ENCODE data around the gene PLOD1. TPM values are rescaled to one million over a fixed set of nuclear protein-coding genes. Genes with fewer than 3 reads are reported as not detected.

The PLOD1 gene
- total and polyA plus RNA-seq, 2 of the 13 experiments (the other 11 are each of a cell fraction or from before 2014, with no cell fraction given): 70.1 to 318 TPM

GRCh38 chr1:11934302-11935056 is at the start of gene PLOD1 (continued):
- TF ChIP-seq IRF2 (CRISPR knock-in tag; IDR thresholded peaks at IDR 0.05) (peak; percentile 69), RBM22 (optimal IDR thresholded peaks at IDR 0.05; ENCODE audit: low read length) (no peak), TCF7 (IDR thresholded peaks at IDR 0.05; ENCODE audit: low read depth) (no peak), SCMH1 (CRISPR knock-in tag; IDR thresholded peaks at IDR 0.05; ENCODE audit: borderline replicate concordance) (no peak), TSC22D2 (CRISPR knock-in tag; IDR thresholded peaks at IDR 0.05; ENCODE audit: borderline replicate concordance) (peak; percentile 78; the same call in 1 of the 2 replicates), KLF15 (CRISPR knock-in tag; IDR thresholded peaks at IDR 0.05; ENCODE audit: borderline replicate concordance) (no peak), ZFP36L2 (CRISPR knock-in tag; IDR thresholded peaks at IDR 0.05) (no peak), ZNF569 (CRISPR knock-in tag; IDR thresholded peaks at IDR 0.05; ENCODE audit: borderline replicate concordance) (no peak), ZNF816 (CRISPR knock-in tag; IDR thresholded peaks at IDR 0.05; ENCODE audit: borderline replicate concordance) (no peak), ZNF784 (CRISPR knock-in tag; IDR thresholded peaks at IDR 0.05; ENCODE audit: borderline replicate concordance) (peak; percentile 97), BRD4 (CRISPR knock-in tag; IDR thresholded peaks at IDR 0.05) (0 out of 2 replicates have a peak, but pooled peaks have one; percentile 20), ZNF672 (CRISPR knock-in tag; IDR thresholded peaks at IDR 0.05) (peak; percentile 86; the same call in 1 of the 2 replicates), KDM5A (IDR thresholded peaks at IDR 0.05; ENCODE audit: borderline replicate concordance, low read length) (no peak; the same call in 1 of the 2 replicates), ZNF777 (CRISPR knock-in tag; IDR thresholded peaks at IDR 0.05) (peak; percentile 61), ZFAT (CRISPR knock-in tag; conservative IDR thresholded peaks at IDR 0.05) (no peak), MXI1 (IDR thresholded peaks at IDR 0.05; ENCODE audit: borderline replicate concordance, low read depth, low read length) (peak; percentile 56; the same call in 1 of the 3 replicates), HMGA1 (CRISPR knock-in tag; conservative IDR thresholded peaks at IDR 0.05) (no peak), CREB1 (IDR thresholded peaks at IDR 0.05) (no peak), CREB1 (CRISPR knock-in tag; IDR thresholded peaks at IDR 0.05) (no peak; the same call in 1 of the 2 replicates), MXD4 (CRISPR knock-in tag; IDR thresholded peaks at IDR 0.05) (peak; percentile 85; the same call in 1 of the 2 replicates), ZC3H13 (CRISPR knock-in tag; IDR thresholded peaks at IDR 0.05) (peak; percentile 88), LCORL (IDR thresholded peaks at IDR 0.05) (no peak), LCORL (CRISPR knock-in tag; IDR thresholded peaks at IDR 0.05) (no peak; the same call in 1 of the 2 replicates), RFX1 (IDR thresholded peaks at IDR 0.05) (no peak), MAFK (conservative IDR thresholded peaks at IDR 0.05 in 1 of 2, IDR thresholded peaks at IDR 0.05 in 1 of 2; ENCODE audit: low read length in 2 of 2) (no peak)
- TF ChIP-seq, protein P1, sequence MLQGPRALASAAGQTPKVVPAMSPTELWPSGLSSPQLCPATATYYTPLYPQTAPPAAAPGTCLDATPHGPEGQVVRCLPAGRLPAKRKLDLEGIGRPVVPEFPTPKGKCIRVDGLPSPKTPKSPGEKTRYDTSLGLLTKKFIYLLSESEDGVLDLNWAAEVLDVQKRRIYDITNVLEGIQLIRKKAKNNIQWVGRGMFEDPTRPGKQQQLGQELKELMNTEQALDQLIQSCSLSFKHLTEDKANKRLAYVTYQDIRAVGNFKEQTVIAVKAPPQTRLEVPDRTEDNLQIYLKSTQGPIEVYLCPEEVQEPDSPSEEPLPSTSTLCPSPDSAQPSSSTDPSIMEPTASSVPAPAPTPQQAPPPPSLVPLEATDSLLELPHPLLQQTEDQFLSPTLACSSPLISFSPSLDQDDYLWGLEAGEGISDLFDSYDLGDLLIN (CRISPR knock-in tag; IDR thresholded peaks at IDR 0.05; ENCODE audit: borderline replicate concordance): peak; percentile 86; the same call in 1 of the 2 replicates
- TF ChIP-seq, protein P2, sequence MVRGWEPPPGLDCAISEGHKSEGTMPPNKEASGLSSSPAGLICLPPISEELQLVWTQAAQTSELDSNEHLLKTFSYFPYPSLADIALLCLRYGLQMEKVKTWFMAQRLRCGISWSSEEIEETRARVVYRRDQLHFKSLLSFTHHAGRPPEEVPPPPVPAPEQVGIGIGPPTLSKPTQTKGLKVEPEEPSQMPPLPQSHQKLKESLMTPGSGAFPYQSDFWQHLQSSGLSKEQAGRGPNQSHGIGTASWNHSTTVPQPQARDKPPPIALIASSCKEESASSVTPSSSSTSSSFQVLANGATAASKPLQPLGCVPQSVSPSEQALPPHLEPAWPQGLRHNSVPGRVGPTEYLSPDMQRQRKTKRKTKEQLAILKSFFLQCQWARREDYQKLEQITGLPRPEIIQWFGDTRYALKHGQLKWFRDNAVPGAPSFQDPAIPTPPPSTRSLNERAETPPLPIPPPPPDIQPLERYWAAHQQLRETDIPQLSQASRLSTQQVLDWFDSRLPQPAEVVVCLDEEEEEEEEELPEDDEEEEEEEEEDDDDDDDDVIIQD (CRISPR knock-in tag; IDR thresholded peaks at IDR 0.05; ENCODE audit: low read depth): peak; percentile 25; the same call in 1 of the 2 replicates
- TF ChIP-seq, protein P3, sequence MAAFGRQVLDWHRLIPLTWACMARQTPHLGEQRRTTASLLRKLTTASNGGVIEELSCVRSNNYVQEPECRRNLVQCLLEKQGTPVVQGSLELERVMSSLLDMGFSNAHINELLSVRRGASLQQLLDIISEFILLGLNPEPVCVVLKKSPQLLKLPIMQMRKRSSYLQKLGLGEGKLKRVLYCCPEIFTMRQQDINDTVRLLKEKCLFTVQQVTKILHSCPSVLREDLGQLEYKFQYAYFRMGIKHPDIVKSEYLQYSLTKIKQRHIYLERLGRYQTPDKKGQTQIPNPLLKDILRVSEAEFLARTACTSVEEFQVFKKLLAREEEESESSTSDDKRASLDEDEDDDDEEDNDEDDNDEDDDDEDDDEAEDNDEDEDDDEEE (CRISPR knock-in tag; IDR thresholded peaks at IDR 0.05): peak; percentile 54
